Kidney (tissue), 14 donors: ENCODE measurements around the gene CABP1. TPM values are rescaled to one million over a fixed set of nuclear protein-coding genes. Genes with fewer than 3 reads are reported as not detected.

Experiments used
- DNase-seq, 5 donors: peaks; one replicate each; pipeline ENCODE4 v3.0.0-alpha.2; 2013 to 2020
- FAIRE-seq: peaks from 2 replicates; lab custom pipeline; 2012; peaks lifted over from hg19 to GRCh38; lab: Jason Lieb, UNC
- H3K27ac ChIP-seq, 2 donors: one replicate each; pipeline ENCODE4 v1.7.0; 2013; ENCODE audit warnings: low read depth in 2 of 2, low read length in 2 of 2, inconsistent platforms in 1 of 2
- H3K27me3 ChIP-seq: one replicate; pipeline ENCODE4 v1.7.1; 2013; ENCODE audit warnings: low read length, inconsistent platforms; ENCODE audit not compliant: control insufficient read depth, insufficient read depth
- H3K36me3 ChIP-seq, 3 donors: one replicate each; pipeline versions ENCODE4 v1.7.0 to v1.7.1; 2013; ENCODE audit warnings: low read length in 3 of 3, control low read depth in 1 of 3, inconsistent platforms in 1 of 3; ENCODE audit not compliant: insufficient read depth in 3 of 3, control insufficient read depth in 2 of 3
- H3K4me1 ChIP-seq, 3 donors: one replicate each; pipeline versions ENCODE4 v1.7.0 to v1.7.1; 2013; ENCODE audit warnings: low read length in 3 of 3, inconsistent platforms in 1 of 3, low read depth in 1 of 3; ENCODE audit not compliant: control insufficient read depth in 2 of 3, insufficient read depth in 2 of 3
- H3K4me3 ChIP-seq, 3 donors: one replicate each; pipeline versions ENCODE4 v1.7.0 to v1.8.1; 2013; ENCODE audit warnings: low read length in 3 of 3, control low read depth in 1 of 3, inconsistent platforms in 1 of 3
- H3K9ac ChIP-seq, 3 donors: one replicate each; pipeline versions ENCODE4 v1.7.0 to v1.7.1; 2013; ENCODE audit warnings: low read length in 3 of 3, control low read depth in 1 of 3, inconsistent platforms in 1 of 3
- H3K9me3 ChIP-seq, 3 donors: one replicate each; pipeline versions ENCODE4 v1.7.0 to v1.7.1; 2013; ENCODE audit warnings: low read length in 3 of 3, control low read depth in 1 of 3, inconsistent platforms in 1 of 3; ENCODE audit not compliant: control insufficient read depth in 2 of 3, insufficient read depth in 1 of 3
- CTCF ChIP-seq: IDR thresholded peaks from 3 replicates; pipeline ENCODE4 v1.5.1; 2012; ENCODE audit warnings: mild to moderate bottlenecking, moderate library complexity, borderline replicate concordance; ENCODE audit not compliant: insufficient read depth; ENCODE audit errors: extremely low read depth
- intact Hi-C: fragments of 100-400 bp; cut with DNase I; formaldehyde crosslinking; loops from one replicate; pipeline ENCODE4 v1.11.1; 2022
- polyA plus RNA-seq: library from polyadenylated mRNA; stranded (reverse); fragments of 350-450 nt; fragmentation: Illumina TruSeq; extraction: RNeasy Lipid Tissue Mini Kit (QIAGEN cat#74804); gene quantifications from one replicate; pipeline ENCODE4 v1.2.3, GENCODE V29; 2014; ENCODE audit warnings: low read depth, low replicate concordance; ENCODE audit not compliant: insufficient read depth
- total RNA-seq: library from RNA; stranded (reverse); fragmentation: NEBNext Ultra II Directional; extraction: Animal tissue kit (Norgen Biotek cat#: 25700); gene quantifications from one replicate; pipeline ENCODE4 v1.2.1, GENCODE V29; 2021
- donor health status: control.
- donor health status: control.
- donor health status: control.
- donor health status: control.
- donor health status: control.
- donor health status: DM: yes; HTN: yes; CAD: no.
- donor health status: Normal renal cell carcinoma (clear cell type).

Gene CABP1
- total and polyA plus RNA-seq, 2 donors from 2014 or later: 2.0 to 24.1 TPM

GRCh38 chr12:120692524-120693033, 52.2 kb downstream of the CABP1 start:
- Histone ChIP-seq H3K36me3 (peaks cover 11 to 26% (median 25%) of the 10 kb centered on the region in 3 donors), H3K27ac (no peak overlapping the region), H3K27me3 (no peaks in the 10 kb centered on the region), H3K9me3 (no peaks in the 10 kb centered on the region), H3K4me3 (no peak overlapping the region), H3K9ac (no peak overlapping the region), H3K4me1 (peaks cover 9 to 38% (median 38%) of the 10 kb centered on the region in 3 donors)
- DNase-seq (no peak), FAIRE-seq (no peak)
- TF ChIP-seq CTCF: no peak
- intact Hi-C loops: no loop called here

GRCh38 chr12:120693848-120694247, 53.4 kb downstream of the CABP1 start:
- peaks cover 4 to 35% (median 30%) of the 10 kb centered on the region in 3 donors for H3K4me1 ChIP-seq
- H3K9me3 ChIP-seq: no peaks in the 10 kb centered on the region
- TF ChIP-seq CTCF: no peak
- no peak for DNase-seq
- no peak overlapping the region for H3K9ac ChIP-seq
- FAIRE-seq: no peak
- peaks cover 14 to 33% (median 28%) of the 10 kb centered on the region in 3 donors for H3K36me3 ChIP-seq
- no peak overlapping the region for H3K4me3 ChIP-seq
- intact Hi-C loops: no loop called here
- no peak overlapping the region for H3K27ac ChIP-seq
- H3K27me3 ChIP-seq: no peaks in the 10 kb centered on the region

- Histone ChIP-seq H3K27ac (peak overlapping the region; percentile 59 to 68), H3K4me3 (no peak overlapping the region), H3K36me3 (peaks cover 14 to 56% (median 41%) of the 10 kb centered on the region in 3 donors), H3K27me3 (no peaks in the 10 kb centered on the region), H3K9me3 (no peaks in the 10 kb centered on the region), H3K4me1 (peaks cover 0 to 25% (median 18%) of the 10 kb centered on the region in 3 donors), H3K9ac (no peak overlapping the region)
- DNase-seq (no peak), FAIRE-seq (no peak)
- intact Hi-C loops: no loop called here
- TF ChIP-seq CTCF: no peak
These were observed 56.2 kb downstream of the CABP1 start for GRCh38 chr12:120696626-120697025.

- no peaks in the 10 kb centered on the region for H3K27me3 ChIP-seq
- DNase-seq (no peak), FAIRE-seq (no peak)
- no peaks in the 10 kb centered on the region for H3K9me3 ChIP-seq
- peaks cover 14 to 59% (median 43%) of the 10 kb centered on the region in 3 donors for H3K36me3 ChIP-seq
- intact Hi-C loops: no loop called here
- H3K9ac ChIP-seq: no peak overlapping the region
- H3K27ac ChIP-seq: peak overlapping the region; percentile 32 to 68
- no peak overlapping the region for H3K4me3 ChIP-seq
- H3K4me1 ChIP-seq: peaks cover 0 to 22% (median 18%) of the 10 kb centered on the region in 3 donors
- no peak for TF ChIP-seq CTCF
These were observed 56.9 kb downstream of the CABP1 start for GRCh38 chr12:120697344-120697743.
